Measurements from ENCODE around the gene NDUFS4.

Gene NDUFS4

DNA sequence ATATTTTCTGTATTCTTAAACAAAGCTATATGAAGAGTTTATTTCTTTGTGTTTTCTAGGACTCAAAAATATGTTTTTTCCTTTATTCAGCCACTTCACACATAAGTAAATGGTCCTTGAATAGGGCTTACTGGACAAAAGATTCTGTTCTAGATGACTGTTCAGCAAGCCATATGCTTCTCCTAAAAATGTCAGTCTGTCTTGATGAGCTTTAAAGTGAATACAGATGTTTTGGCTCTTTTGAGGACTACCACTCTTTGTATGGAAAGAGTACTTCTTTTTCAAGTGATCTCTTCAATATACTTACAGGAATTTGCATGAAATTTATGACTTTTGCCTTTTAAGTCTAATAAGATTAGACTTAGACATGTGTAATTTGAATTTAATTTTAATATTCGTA is 8.4 kb downstream of the NDUFS4 start:
- no peak for DNase-seq (ENCODE audit: low spot score)
- in situ Hi-C loops (cut with MboI; ENCODE audit: low pct_unique_long_range_greater_than_20kb, low sequenced_read_pairs, unreplicated experiment): no loop called here
- TF ChIP-seq, protein P1, sequence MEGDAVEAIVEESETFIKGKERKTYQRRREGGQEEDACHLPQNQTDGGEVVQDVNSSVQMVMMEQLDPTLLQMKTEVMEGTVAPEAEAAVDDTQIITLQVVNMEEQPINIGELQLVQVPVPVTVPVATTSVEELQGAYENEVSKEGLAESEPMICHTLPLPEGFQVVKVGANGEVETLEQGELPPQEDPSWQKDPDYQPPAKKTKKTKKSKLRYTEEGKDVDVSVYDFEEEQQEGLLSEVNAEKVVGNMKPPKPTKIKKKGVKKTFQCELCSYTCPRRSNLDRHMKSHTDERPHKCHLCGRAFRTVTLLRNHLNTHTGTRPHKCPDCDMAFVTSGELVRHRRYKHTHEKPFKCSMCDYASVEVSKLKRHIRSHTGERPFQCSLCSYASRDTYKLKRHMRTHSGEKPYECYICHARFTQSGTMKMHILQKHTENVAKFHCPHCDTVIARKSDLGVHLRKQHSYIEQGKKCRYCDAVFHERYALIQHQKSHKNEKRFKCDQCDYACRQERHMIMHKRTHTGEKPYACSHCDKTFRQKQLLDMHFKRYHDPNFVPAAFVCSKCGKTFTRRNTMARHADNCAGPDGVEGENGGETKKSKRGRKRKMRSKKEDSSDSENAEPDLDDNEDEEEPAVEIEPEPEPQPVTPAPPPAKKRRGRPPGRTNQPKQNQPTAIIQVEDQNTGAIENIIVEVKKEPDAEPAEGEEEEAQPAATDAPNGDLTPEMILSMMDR (IDR thresholded peaks at IDR 0.05; ENCODE audit: extremely low read depth, insufficient read depth, missing control alignments): no peak

GRCh38 chr5:53569453-53569852 is 9.0 kb downstream of the NDUFS4 start:
- TF ChIP-seq, protein P1 (IDR thresholded peaks at IDR 0.05; ENCODE audit: extremely low read depth, insufficient read depth, missing control alignments): no peak
- in situ Hi-C loops (cut with MboI; ENCODE audit: low pct_unique_long_range_greater_than_20kb, low sequenced_read_pairs, unreplicated experiment): no loop called here
- no peak for DNase-seq (ENCODE audit: low spot score)

DNA sequence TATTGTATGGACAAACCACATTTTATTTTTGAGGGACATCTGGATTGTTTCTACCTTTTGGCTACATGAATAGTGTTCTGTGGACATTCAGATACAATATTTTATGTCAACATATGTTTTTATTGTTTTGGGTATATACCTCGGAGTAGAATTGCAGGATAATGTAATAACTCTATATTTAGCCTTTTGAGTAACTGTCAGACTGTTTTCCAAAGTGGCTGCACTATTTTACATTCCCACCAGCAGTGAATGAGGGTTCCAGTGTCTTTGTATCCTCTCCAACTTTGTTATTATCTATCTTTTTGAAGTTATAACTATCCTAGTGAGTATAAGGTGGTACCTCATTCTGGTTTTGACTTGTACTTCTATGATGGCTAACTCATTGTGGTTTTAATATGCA is 11.0 kb downstream of the NDUFS4 start:
- TF ChIP-seq, protein P1 (IDR thresholded peaks at IDR 0.05; ENCODE audit: extremely low read depth, insufficient read depth, missing control alignments): no peak
- no peak for DNase-seq (ENCODE audit: low spot score)
- in situ Hi-C loops (cut with MboI; ENCODE audit: low pct_unique_long_range_greater_than_20kb, low sequenced_read_pairs, unreplicated experiment): no loop called here

DNA sequence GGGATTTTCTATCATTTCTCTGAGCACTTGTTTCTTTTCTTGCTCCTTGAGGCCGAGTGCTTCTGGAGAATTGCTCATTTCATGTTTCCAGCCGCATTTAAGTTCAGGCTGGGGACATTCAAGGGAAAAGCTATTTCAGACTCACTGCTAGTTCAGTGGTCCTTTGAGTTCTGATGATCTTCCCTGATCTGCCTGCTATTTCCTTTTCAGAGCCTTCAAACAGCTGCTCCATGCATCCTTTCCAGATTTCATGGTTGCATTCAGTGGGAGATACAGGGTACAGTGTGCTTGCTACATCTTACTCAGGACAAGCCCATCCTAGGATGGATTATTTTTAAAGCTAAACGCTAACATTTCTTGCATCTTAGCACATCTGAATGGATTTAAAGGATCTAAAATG is 14.7 kb downstream of the NDUFS4 start:
- DNase-seq (ENCODE audit: low spot score): no peak
- in situ Hi-C loops (cut with MboI; ENCODE audit: low pct_unique_long_range_greater_than_20kb, low sequenced_read_pairs, unreplicated experiment): no loop called here
- TF ChIP-seq, protein P1 (IDR thresholded peaks at IDR 0.05; ENCODE audit: extremely low read depth, insufficient read depth, missing control alignments): no peak

GRCh38 chr5:53575831-53576230 is 15.4 kb downstream of the NDUFS4 start:
- in situ Hi-C loops (cut with MboI; ENCODE audit: low pct_unique_long_range_greater_than_20kb, low sequenced_read_pairs, unreplicated experiment): no loop called here
- TF ChIP-seq, protein P1 (IDR thresholded peaks at IDR 0.05; ENCODE audit: extremely low read depth, insufficient read depth, missing control alignments): no peak
- no peak for DNase-seq (ENCODE audit: low spot score)

DNA sequence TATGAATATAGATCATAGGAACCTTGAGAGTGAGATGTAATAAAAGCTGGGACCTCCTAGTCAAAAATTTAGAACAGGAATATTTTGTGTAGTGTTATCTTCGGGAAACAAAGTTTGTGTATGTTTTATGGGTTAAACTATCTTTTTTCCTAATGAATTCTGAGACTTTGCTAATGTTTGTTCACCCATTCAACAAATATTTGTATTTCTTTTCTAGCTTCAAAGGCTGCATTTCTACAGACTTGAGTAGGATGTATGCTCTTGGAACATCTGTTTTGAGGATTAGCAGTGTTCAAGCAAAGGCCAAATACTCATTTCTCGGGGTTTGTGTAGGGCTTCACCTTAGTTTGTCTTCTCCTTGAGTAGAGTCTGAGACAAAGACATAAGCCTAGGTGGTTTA is 16.2 kb downstream of the NDUFS4 start:
- in situ Hi-C loops (cut with MboI; ENCODE audit: low pct_unique_long_range_greater_than_20kb, low sequenced_read_pairs, unreplicated experiment): no loop called here
- DNase-seq (ENCODE audit: low spot score): no peak
- TF ChIP-seq, protein P1 (IDR thresholded peaks at IDR 0.05; ENCODE audit: extremely low read depth, insufficient read depth, missing control alignments): no peak

DNA sequence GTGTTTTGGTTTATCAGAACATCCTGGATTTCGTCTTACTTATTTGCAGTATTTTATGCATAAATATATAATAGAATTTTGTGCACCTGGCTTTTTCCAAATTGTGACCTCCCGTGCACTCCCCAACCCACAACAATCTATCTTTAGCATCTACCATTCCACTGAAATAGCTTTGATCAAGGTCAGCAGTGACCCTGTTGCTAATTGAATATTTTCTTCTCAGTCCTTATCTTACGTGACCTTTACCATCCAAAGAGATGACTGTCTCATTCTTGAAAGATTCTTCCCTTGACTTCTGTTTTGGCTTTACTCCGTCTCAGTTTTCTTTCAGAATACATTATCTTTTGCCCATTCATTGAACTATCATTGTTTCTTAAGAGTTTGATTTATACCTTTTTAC is 18.4 kb downstream of the NDUFS4 start:
- no peak for DNase-seq (ENCODE audit: low spot score)
- TF ChIP-seq, protein P1 (IDR thresholded peaks at IDR 0.05; ENCODE audit: extremely low read depth, insufficient read depth, missing control alignments): no peak
- in situ Hi-C loops (cut with MboI; ENCODE audit: low pct_unique_long_range_greater_than_20kb, low sequenced_read_pairs, unreplicated experiment): no loop called here
